IPS-20b (cell line): ENCODE data around the gene PNLIP.

Experiments
- H3K27ac ChIP-seq: one replicate; pipeline ENCODE4 v1.5.1; 2013; ENCODE audit warnings: low read length
- H3K27me3 ChIP-seq: 2 replicates; pipeline ENCODE4 v1.6.1; 2013; ENCODE audit warnings: mild to moderate bottlenecking, low read length, inconsistent platforms; ENCODE audit not compliant: insufficient read depth
- H3K36me3 ChIP-seq: 2 replicates; pipeline ENCODE4 v1.6.1; 2013; ENCODE audit warnings: low read depth, mild to moderate bottlenecking, inconsistent platforms, low read length, moderate library complexity; ENCODE audit not compliant: insufficient read depth
- H3K4me1 ChIP-seq: 2 replicates; pipeline ENCODE4 v1.6.1; 2013; ENCODE audit warnings: mild to moderate bottlenecking, control low read depth, inconsistent platforms, low read length, moderate library complexity; ENCODE audit not compliant: insufficient read depth
- H3K4me3 ChIP-seq: 2 replicates; pipeline ENCODE4 v1.5.1; 2013; ENCODE audit warnings: mild to moderate bottlenecking, low read length, inconsistent platforms
- H3K9ac ChIP-seq: 2 replicates; pipeline ENCODE4 v1.6.1; 2013; ENCODE audit warnings: low read depth, mild to moderate bottlenecking, inconsistent platforms, low read length, moderate library complexity
- H3K9me3 ChIP-seq: 2 replicates; pipeline ENCODE4 v1.6.1; 2013; ENCODE audit warnings: mild to moderate bottlenecking, low read depth, low read length, inconsistent platforms; ENCODE audit not compliant: insufficient read depth

The PNLIP gene

GRCh38 chr10:116587878-116588591 is 42.3 kb downstream of the PNLIP start:
- no peaks in the 10 kb centered on the region for H3K9me3 ChIP-seq
- no peaks in the 10 kb centered on the region for H3K27me3 ChIP-seq
- H3K36me3 ChIP-seq: no peaks in the 10 kb centered on the region
- no peak overlapping the region for H3K9ac ChIP-seq
- no peaks in the 10 kb centered on the region for H3K4me1 ChIP-seq
- no peak overlapping the region for H3K27ac ChIP-seq
- H3K4me3 ChIP-seq: no peak overlapping the region

- Histone ChIP-seq H3K4me3 (no peak overlapping the region), H3K36me3 (no peaks in the 10 kb centered on the region), H3K9ac (no peak overlapping the region), H3K4me1 (no peaks in the 10 kb centered on the region), H3K27me3 (no peaks in the 10 kb centered on the region), H3K9me3 (no peaks in the 10 kb centered on the region), H3K27ac (no peak overlapping the region)
Observed at GRCh38 chr10:116588995-116589394, 43.3 kb downstream of the PNLIP start.

- no peaks in the 10 kb centered on the region for H3K4me1 ChIP-seq
- H3K9me3 ChIP-seq: no peaks in the 10 kb centered on the region
- H3K27ac ChIP-seq: no peak overlapping the region
- H3K9ac ChIP-seq: no peak overlapping the region
- H3K27me3 ChIP-seq: no peaks in the 10 kb centered on the region
- no peaks in the 10 kb centered on the region for H3K36me3 ChIP-seq
- no peak overlapping the region for H3K4me3 ChIP-seq
Observed at GRCh38 chr10:116589926-116590325, 44.2 kb downstream of the PNLIP start.

GRCh38 chr10:116590590-116591444 is 45.1 kb downstream of the PNLIP start, which contains the start of gene PNLIPRP1:
Gene PNLIPRP1 (plus strand): TSS chr10:116590959. CDS start chr10:116591130, 171 bp downstream.
- Histone ChIP-seq H3K4me3 (no peak within 1 kb of the TSS), H3K27ac (no peak within 1 kb of the TSS), H3K9ac (no peak within 1 kb of the TSS), H3K36me3 (no peaks in the 10 kb centered on the region), H3K9me3 (no peaks in the 10 kb centered on the region), H3K27me3 (no peaks in the 10 kb centered on the region), H3K4me1 (no peaks in the 10 kb centered on the region)

- no peaks in the 10 kb centered on the region for H3K36me3 ChIP-seq
- no peaks in the 10 kb centered on the region for H3K27me3 ChIP-seq
- H3K4me1 ChIP-seq: no peaks in the 10 kb centered on the region
- no peak overlapping the region for H3K27ac ChIP-seq
- no peaks in the 10 kb centered on the region for H3K9me3 ChIP-seq
- no peak overlapping the region for H3K9ac ChIP-seq
- H3K4me3 ChIP-seq: no peak overlapping the region
Observed at GRCh38 chr10:116593139-116593740, 47.5 kb downstream of the PNLIP start.

- no peaks in the 10 kb centered on the region for H3K36me3 ChIP-seq
- H3K9ac ChIP-seq: no peak overlapping the region
- no peak overlapping the region for H3K27ac ChIP-seq
- no peaks in the 10 kb centered on the region for H3K9me3 ChIP-seq
- no peaks in the 10 kb centered on the region for H3K27me3 ChIP-seq
- H3K4me3 ChIP-seq: no peak overlapping the region
- no peaks in the 10 kb centered on the region for H3K4me1 ChIP-seq
Observed at GRCh38 chr10:116594525-116595035, 48.8 kb downstream of the PNLIP start.

GRCh38 chr10:116596062-116596461 is 50.3 kb downstream of the PNLIP start:
- no peak overlapping the region for H3K9ac ChIP-seq
- H3K4me1 ChIP-seq: no peaks in the 10 kb centered on the region
- H3K4me3 ChIP-seq: no peak overlapping the region
- no peak overlapping the region for H3K27ac ChIP-seq
- no peaks in the 10 kb centered on the region for H3K27me3 ChIP-seq
- no peaks in the 10 kb centered on the region for H3K9me3 ChIP-seq
- no peaks in the 10 kb centered on the region for H3K36me3 ChIP-seq

- Histone ChIP-seq H3K27me3 (no peaks in the 10 kb centered on the region), H3K36me3 (no peaks in the 10 kb centered on the region), H3K27ac (no peak overlapping the region), H3K9me3 (no peaks in the 10 kb centered on the region), H3K4me1 (no peaks in the 10 kb centered on the region), H3K9ac (no peak overlapping the region), H3K4me3 (no peak overlapping the region)
Observed at GRCh38 chr10:116597543-116597942, 51.8 kb downstream of the PNLIP start.

- H3K27me3 ChIP-seq: no peaks in the 10 kb centered on the region
- no peak overlapping the region for H3K27ac ChIP-seq
- no peak overlapping the region for H3K4me3 ChIP-seq
- no peaks in the 10 kb centered on the region for H3K4me1 ChIP-seq
- no peaks in the 10 kb centered on the region for H3K9me3 ChIP-seq
- H3K9ac ChIP-seq: no peak overlapping the region
- H3K36me3 ChIP-seq: no peaks in the 10 kb centered on the region
Observed at GRCh38 chr10:116598329-116598728, 52.6 kb downstream of the PNLIP start.

- no peaks in the 10 kb centered on the region for H3K36me3 ChIP-seq
- no peaks in the 10 kb centered on the region for H3K4me1 ChIP-seq
- H3K4me3 ChIP-seq: no peak overlapping the region
- no peak overlapping the region for H3K9ac ChIP-seq
- H3K27me3 ChIP-seq: no peaks in the 10 kb centered on the region
- no peak overlapping the region for H3K27ac ChIP-seq
- H3K9me3 ChIP-seq: no peaks in the 10 kb centered on the region
Observed at GRCh38 chr10:116599991-116600390, 54.3 kb downstream of the PNLIP start.

- Histone ChIP-seq H3K27ac (no peak overlapping the region), H3K27me3 (no peaks in the 10 kb centered on the region; the same call in 1 of the 2 replicates), H3K4me3 (no peak overlapping the region), H3K4me1 (no peaks in the 10 kb centered on the region), H3K9me3 (no peaks in the 10 kb centered on the region), H3K36me3 (no peaks in the 10 kb centered on the region), H3K9ac (no peak overlapping the region)
Observed at GRCh38 chr10:116602648-116603400, 57.1 kb downstream of the PNLIP start.
